VCaP (cell line): ENCODE results near the gene DAPK1.
A peak's percentile ranks its signal among the peaks of the same experiment; 100 is the strongest.

Source experiments
- H3K27ac ChIP-seq: fragments of 450-650 bp; 2 replicates; pipeline ENCODE4 v1.5.1; 2017
- CTCF ChIP-seq: fragments of 450-650 bp; conservative IDR thresholded peaks from 2 replicates; pipeline ENCODE4 v1.5.1; 2017; ENCODE audit warnings: mild to moderate bottlenecking, moderate library complexity

Gene DAPK1

GRCh38 chr9:87490225-87490624 is 7.4 kb upstream of the DAPK1 start:
- H3K27ac ChIP-seq: no peak overlapping the region
- TF ChIP-seq CTCF: no peak; the same call in 1 of the 2 replicates

DNA sequence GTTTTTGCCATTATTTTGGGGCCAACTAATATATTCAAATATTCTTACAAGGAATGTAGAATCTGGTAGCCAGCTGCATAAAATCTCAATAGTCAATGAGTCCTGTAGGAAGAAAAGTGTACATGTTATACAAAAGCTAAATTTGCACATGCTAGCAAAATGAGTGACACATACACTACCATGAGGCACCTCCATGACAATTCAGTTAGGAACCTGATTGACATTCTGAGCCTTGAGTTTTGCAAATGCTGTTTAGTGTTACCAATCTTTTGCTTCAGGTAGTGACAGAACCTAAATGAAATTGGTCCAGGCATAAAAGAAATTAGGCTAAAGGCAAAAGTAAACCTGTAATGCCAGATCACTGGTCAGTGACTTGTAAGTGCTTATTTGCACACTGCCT is 6.8 kb upstream of the DAPK1 start:
- no peak for TF ChIP-seq CTCF
- no peak overlapping the region for H3K27ac ChIP-seq

- TF ChIP-seq CTCF: no peak
- H3K27ac ChIP-seq: no peak overlapping the region
Observed at GRCh38 chr9:87491523-87491922, 6.1 kb upstream of the DAPK1 start.

- no peak for TF ChIP-seq CTCF
- H3K27ac ChIP-seq: no peak overlapping the region
Observed at GRCh38 chr9:87492642-87493041, 5.0 kb upstream of the DAPK1 start.

GRCh38 chr9:87494970-87495471 is 2.6 kb upstream of the DAPK1 start:
- no peak overlapping the region for H3K27ac ChIP-seq
- TF ChIP-seq CTCF: no peak

DNA sequence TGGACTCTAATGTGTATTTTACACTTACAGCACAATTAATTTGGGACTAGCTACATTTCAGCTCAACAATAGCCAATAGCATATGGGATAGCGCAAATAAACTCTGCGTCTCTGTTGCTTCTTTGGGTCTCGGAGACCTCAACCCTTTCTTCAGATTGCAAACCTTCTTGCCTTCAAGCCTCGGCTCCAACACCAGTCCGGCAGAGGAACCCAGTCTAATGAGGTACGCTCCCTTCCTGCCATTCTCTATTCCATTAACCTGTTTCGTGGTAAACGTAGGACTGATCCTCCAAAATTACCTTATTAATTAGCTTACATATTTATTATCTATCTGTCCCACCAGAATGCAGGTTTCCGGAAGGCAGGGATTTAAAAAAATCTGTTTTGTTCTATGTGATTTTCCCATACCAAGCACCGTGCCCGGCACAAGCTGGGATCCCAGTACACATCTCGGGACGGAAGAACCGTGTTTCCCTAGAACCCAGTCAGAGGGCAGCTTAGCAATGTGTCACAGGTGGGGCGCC is 525 bp upstream of the DAPK1 start:
- H3K27ac ChIP-seq: peak overlapping the region; percentile 88
- no peak for TF ChIP-seq CTCF

GRCh38 chr9:87498046-87498810 is 561 bp downstream of the DAPK1 start:
- H3K27ac ChIP-seq: peak overlapping the region; percentile 88
- peak; percentile 6; the same call in 1 of the 2 replicates for TF ChIP-seq CTCF
